Vagina (tissue), 2 donors: ENCODE data around the gene CSNK1D.

ENCODE experiments used
- POLR2A ChIP-seq, 2 donors: fragments of 450-650 bp; IDR thresholded peaks; one replicate each; pipeline ENCODE4 v1.6.1; 2017; ENCODE audit warnings: antibody characterized with exemption in 2 of 2, mild to moderate bottlenecking in 2 of 2, moderate library complexity in 2 of 2
- POLR2AphosphoS5 ChIP-seq, 2 donors: sonication (generic); formaldehyde crosslinking; IDR thresholded peaks; one replicate each; pipeline ENCODE4 v1.9.0; 2017; ENCODE audit warnings: antibody characterized with exemption in 2 of 2, mild to moderate bottlenecking in 2 of 2, low read depth in 1 of 2; ENCODE audit not compliant: insufficient read depth in 1 of 2
- TF ChIP-seq, protein P1 (sequence below), 3 experiments: fragments of 450-650 bp in 2 of 3; fragments of 200-600 bp in 1 of 3; sonication (generic) in 1 of 3; IDR thresholded peaks; one replicate each; pipeline ENCODE4 v1.5.1; 2017 to 2019; ENCODE audit warnings: antibody characterized with exemption in 3 of 3, mild to moderate bottlenecking in 2 of 3, moderate library complexity in 2 of 3

DNA sequence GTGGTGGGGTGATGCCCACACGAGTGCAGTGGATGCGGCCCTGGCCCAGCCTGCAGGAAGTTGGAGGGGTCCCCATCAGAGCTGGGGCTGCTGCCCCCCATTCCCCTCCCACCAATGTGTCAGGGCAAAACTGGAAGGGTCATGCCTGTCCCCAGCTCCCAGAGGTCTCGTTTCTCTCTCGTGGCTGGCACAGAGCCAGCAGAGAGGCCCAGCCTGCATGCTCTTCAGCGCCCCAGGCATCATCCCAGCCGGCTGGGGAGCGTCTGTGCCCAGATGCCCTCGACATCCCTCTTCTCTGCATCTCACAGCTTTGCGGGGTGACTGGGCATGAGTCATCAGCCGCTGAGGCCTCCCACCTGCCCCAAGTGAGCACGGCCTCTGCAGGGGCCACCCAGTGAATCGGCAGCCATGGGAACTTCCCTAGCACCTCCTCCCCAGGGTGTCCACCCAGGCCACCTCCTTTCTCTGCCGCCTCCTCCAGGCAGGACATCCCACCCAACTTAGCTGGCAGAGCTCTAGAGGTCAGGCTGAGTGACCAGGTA, 9.8 kb upstream of the CSNK1D start:
- TF ChIP-seq, protein P1, sequence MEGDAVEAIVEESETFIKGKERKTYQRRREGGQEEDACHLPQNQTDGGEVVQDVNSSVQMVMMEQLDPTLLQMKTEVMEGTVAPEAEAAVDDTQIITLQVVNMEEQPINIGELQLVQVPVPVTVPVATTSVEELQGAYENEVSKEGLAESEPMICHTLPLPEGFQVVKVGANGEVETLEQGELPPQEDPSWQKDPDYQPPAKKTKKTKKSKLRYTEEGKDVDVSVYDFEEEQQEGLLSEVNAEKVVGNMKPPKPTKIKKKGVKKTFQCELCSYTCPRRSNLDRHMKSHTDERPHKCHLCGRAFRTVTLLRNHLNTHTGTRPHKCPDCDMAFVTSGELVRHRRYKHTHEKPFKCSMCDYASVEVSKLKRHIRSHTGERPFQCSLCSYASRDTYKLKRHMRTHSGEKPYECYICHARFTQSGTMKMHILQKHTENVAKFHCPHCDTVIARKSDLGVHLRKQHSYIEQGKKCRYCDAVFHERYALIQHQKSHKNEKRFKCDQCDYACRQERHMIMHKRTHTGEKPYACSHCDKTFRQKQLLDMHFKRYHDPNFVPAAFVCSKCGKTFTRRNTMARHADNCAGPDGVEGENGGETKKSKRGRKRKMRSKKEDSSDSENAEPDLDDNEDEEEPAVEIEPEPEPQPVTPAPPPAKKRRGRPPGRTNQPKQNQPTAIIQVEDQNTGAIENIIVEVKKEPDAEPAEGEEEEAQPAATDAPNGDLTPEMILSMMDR (IDR thresholded peaks at IDR 0.05), result no peak
- TF ChIP-seq POLR2AphosphoS5 (IDR thresholded peaks at IDR 0.05; ENCODE audit: insufficient read depth in 1 of 2, low read depth in 1 of 2) (peak in 1 of 2 donors; percentile 28), POLR2A (IDR thresholded peaks at IDR 0.05) (no peak)
